GM10248 (cell line): ENCODE measurements around the gene RFX1.

Experiments
- CTCF ChIA-PET: fragments of 300-600 bp; sonication (Branson Sonifier 250); formaldehyde crosslinking; extraction: SDS; loops from one replicate; lab custom pipeline; 2021; ENCODE audit warnings: antibody characterized with exemption; lab: Yijun Ruan, JAX
- POLR2A ChIA-PET: fragments of 350-650 bp; sonication (Branson Sonifier 250); formaldehyde crosslinking; extraction: SDS; loops from one replicate; lab custom pipeline; 2020; ENCODE audit warnings: antibody characterized with exemption; lab: Yijun Ruan, JAX
- DNase-seq: peaks from one replicate; pipeline ENCODE4 v3.0.0; 2012; ENCODE audit errors: extremely low spot score
- CTCF ChIP-seq: IDR thresholded peaks from 2 replicates; pipeline ENCODE4 v1.5.1; 2012; ENCODE audit warnings: mild to moderate bottlenecking, low read depth; ENCODE audit errors: extremely low read depth, missing control alignments, control extremely low read depth

RFX1 gene

GRCh38 chr19:13951799-13952153 lies 54.3 kb downstream of the RFX1 start:
- POLR2A ChIA-PET = interaction anchor here (1.0 kb wide), 1 partner anchor 55 kb away, joined by 3 read pairs; no protein-coding TSS in a partner anchor
- TF ChIP-seq CTCF = no peak
- no peak for DNase-seq
- CTCF ChIA-PET = interaction anchor here (1.1 to 2.4 kb wide), 5 partner anchors 9 to 107 kb away, joined by 3 to 7 read pairs (median 3); no protein-coding TSS in a partner anchor

GRCh38 chr19:13951043-13951442 lies 55.1 kb downstream of the RFX1 start:
- ChIA-PET POLR2A (no interaction called here), CTCF (interaction anchor here (1.1 kb wide), 1 partner anchor 8 kb away, joined by 3 read pairs; no protein-coding TSS in a partner anchor)
- TF ChIP-seq CTCF = no peak
- no peak for DNase-seq

GRCh38 chr19:13946414-13946813 lies 59.7 kb downstream of the RFX1 start:
- POLR2A ChIA-PET = no interaction called here
- DNase-seq = no peak
- no peak for TF ChIP-seq CTCF
- CTCF ChIA-PET = no interaction called here

GRCh38 chr19:13942023-13942684 lies 64.0 kb downstream of the RFX1 start:
- no peak for DNase-seq
- TF ChIP-seq CTCF = no peak
- ChIA-PET POLR2A (no interaction called here), CTCF (interaction anchor here (1.0 to 1.9 kb wide), 2 partner anchors 10 to 18 kb away, joined by 3 read pairs; no protein-coding TSS in a partner anchor)

- ChIA-PET CTCF (interaction anchor here (1.7 kb wide), 1 partner anchor 121 kb away, joined by 7 read pairs; no protein-coding TSS in a partner anchor), POLR2A (interaction anchor here (0.6 kb wide), 2 partner anchors 11 to 109 kb away, joined by 4 to 7 read pairs; no protein-coding TSS in a partner anchor)
- no peak for TF ChIP-seq CTCF
- DNase-seq = no peak
Measured at GRCh38 chr19:13938301-13939064, 67.6 kb downstream of the RFX1 start, which contains the start of gene PODNL1. TSS of gene PODNL1 (minus strand) at chr19:13938417. CDS start at chr19:13938181, 236 bp downstream.
